HCT116 (cell line): ENCODE data around the gene PYDC1.

Experiments
- CTCF ChIP-seq, 3 experiments: fragments of 200-600 bp in 1 of 3; sonication (generic) in 1 of 3; IDR thresholded peaks in 2 of 3; conservative IDR thresholded peaks in 1 of 3; 2 replicates each; pipeline ENCODE4 v1.5.1; 2012 to 2017; ENCODE audit warnings: low read depth in 2 of 3, low read length in 2 of 3, antibody characterized with exemption in 1 of 3, borderline replicate concordance in 1 of 3, control low read depth in 1 of 3, mild to moderate bottlenecking in 1 of 3, mixed read lengths in 1 of 3, mixed run types in 1 of 3, moderate library complexity in 1 of 3; ENCODE audit not compliant: insufficient read depth in 1 of 3
- POLR2A ChIP-seq: IDR thresholded peaks from 2 replicates; pipeline ENCODE4 v1.7.0; 2011; ENCODE audit warnings: borderline replicate concordance; ENCODE audit not compliant: insufficient read depth, insufficient read length; ENCODE audit errors: extremely low read depth
- POLR2AphosphoS5 ChIP-seq: IDR thresholded peaks from 2 replicates; pipeline ENCODE4 v1.6.1; 2011; ENCODE audit warnings: mild to moderate bottlenecking, low read depth, low read length, moderate library complexity
- REST ChIP-seq: IDR thresholded peaks from 2 replicates; pipeline ENCODE4 v1.6.1; 2012; ENCODE audit warnings: low read depth
- SRF ChIP-seq: IDR thresholded peaks from 2 replicates; pipeline ENCODE4 v1.6.1; 2012; ENCODE audit warnings: low read depth
- ZNF274 ChIP-seq: fragments of 200-500 bp; sonication (Bioruptor generic); IDR thresholded peaks from 2 replicates; pipeline ENCODE4 v1.6.1; 2014; ENCODE audit warnings: mild to moderate bottlenecking, low read depth, low read length, inconsistent platforms

GRCh38 chr16:31194898-31195297 is 22.0 kb downstream of the PYDC1 start:
- TF ChIP-seq CTCF (IDR thresholded peaks at IDR 0.05 in 2 of 3, conservative IDR thresholded peaks at IDR 0.05 in 1 of 3; ENCODE audit: borderline replicate concordance in 1 of 3, insufficient read depth in 1 of 3, low read depth in 2 of 3, low read length in 2 of 3) (no peak), POLR2A (no peak), REST (no peak), POLR2AphosphoS5 (no peak), SRF (no peak), ZNF274 (no peak)
